DMS153 (cell line): ENCODE measurements around the gene PTK7.
"Not testable (repeated sequence)": the region's sequence is repeated elsewhere in the genome, so short reads cannot be mapped to it uniquely, and the experiment has no call there.

ENCODE experiments used
- DNase-seq: peaks from one replicate; lab custom pipeline; 2025; lab: John Stamatoyannopoulos, UW

The PTK7 gene

GRCh38 chr6:43086022-43086658, 10.0 kb downstream of the PTK7 start:
- DNase-seq: no peak

GRCh38 chr6:43088654-43089056, 12.5 kb downstream of the PTK7 start:
- DNase-seq: no peak

GRCh38 chr6:43089467-43089866, 13.4 kb downstream of the PTK7 start:
- no peak for DNase-seq

- no peak for DNase-seq
Measured at GRCh38 chr6:43089874-43090558, 13.9 kb downstream of the PTK7 start.

- peak; percentile 48 for DNase-seq
Measured at GRCh38 chr6:43090559-43090956, 14.4 kb downstream of the PTK7 start.

DNA sequence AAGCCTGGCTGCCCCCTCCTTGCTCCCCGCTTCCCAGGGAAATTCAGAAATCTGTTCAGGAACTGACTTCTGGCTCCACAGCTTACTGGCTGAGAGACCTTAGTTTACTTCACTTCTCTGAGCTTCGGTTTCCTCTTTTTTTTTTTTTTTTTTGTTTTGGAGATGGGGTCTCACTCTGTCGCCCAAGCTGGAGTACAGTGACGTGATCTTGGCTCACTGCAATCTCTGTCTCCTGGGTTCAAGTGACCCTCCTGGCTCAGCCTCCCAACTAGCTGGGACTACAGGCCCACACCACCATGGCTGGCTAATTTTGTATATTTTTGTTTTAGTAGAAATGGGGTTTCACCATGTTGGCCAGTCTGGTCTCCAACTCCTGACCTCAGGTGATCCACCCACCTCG, 14.9 kb downstream of the PTK7 start:
- no peak for DNase-seq

DNA sequence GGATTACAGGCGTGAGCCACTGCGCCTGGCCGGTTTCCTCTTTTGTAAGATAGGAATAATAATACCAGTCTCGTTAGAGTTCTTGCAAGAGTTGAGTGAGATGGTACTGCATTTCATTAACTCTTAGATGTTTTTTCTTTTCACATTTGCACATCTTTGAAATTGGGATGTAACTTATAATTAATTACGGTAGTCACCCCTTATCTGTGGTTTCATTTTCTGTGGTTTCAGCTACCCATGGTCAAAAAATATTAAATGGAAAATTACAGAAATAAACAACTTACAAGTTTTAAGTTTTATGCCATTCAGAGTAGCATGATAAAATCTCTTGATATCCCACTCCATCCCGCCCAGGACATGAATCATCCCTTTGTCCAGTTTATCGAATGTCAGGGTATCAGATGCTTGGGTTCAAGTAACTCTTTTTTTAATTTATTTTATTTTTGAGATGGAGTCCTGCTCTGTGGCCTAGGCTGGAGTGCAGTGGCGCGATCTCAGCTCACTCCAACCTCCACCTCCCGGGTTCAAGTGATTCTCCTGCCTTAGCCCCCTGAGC, 15.4 kb downstream of the PTK7 start:
- DNase-seq: no peak

GRCh38 chr6:43092635-43093034, 16.5 kb downstream of the PTK7 start:
- no peak for DNase-seq

DNA sequence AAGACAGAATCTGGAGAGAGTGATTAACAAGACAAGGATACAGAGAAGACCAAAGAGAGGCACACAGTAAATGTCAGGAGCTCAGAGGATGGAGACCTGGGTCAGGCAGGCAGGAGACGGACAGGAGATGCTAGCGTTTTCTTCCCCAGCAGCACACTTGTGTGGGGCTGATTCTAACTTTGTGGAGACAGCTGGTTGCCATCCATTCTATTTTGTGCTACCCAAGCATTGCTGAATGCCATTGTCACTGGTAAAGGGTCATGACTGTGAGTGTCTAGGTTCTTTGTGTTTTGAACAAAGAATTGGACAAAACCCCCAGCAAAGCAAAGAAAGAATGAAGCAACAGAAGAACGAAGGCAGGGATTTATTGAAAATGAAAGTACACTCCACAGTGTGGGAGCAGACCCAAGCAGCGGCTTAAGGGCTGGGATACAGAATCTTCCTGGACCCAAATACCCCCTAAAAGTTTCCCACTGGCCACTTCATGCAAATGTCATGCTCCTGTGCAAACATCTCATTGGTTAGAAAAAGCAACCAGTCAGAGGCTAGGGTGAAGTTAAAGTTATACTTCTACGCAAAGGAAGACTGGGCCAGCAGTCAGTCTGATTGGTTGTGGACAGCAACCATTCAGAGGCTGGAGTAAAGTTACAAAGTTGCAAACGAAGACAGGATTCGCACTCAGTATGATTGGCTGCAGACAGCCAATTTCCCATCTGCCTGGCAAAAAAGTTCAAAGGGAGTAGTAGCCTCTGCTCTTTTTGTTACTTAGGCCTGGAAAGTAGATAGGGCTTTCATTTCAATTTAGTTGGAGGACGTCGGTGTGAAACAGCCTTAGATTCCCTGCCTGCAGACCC, 17.5 kb downstream of the PTK7 start:
- DNase-seq: no peak

GRCh38 chr6:43095939-43096338, 19.8 kb downstream of the PTK7 start:
- no peak for DNase-seq

GRCh38 chr6:43096451-43097097, 20.5 kb downstream of the PTK7 start:
- DNase-seq: no peak

DNA sequence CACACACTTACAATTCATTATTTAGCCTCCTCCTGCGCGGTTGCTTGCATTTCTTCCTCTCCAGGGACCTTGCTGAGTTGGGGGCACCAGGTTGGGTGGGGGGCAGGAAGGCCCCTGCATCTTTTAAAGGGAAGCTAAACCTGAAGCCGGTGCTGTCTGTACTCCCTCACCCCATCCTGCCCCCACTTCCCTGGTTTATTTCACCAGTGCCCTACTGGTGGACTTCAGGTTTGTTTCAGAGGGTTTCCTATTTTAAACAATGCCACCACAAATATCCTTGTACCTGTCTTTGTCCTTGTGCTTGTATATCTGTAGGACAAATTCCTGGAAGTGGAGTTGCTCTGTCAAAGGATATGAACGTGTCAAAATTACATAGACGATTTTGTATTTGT, 21.0 kb downstream of the PTK7 start:
- no peak for DNase-seq

DNA sequence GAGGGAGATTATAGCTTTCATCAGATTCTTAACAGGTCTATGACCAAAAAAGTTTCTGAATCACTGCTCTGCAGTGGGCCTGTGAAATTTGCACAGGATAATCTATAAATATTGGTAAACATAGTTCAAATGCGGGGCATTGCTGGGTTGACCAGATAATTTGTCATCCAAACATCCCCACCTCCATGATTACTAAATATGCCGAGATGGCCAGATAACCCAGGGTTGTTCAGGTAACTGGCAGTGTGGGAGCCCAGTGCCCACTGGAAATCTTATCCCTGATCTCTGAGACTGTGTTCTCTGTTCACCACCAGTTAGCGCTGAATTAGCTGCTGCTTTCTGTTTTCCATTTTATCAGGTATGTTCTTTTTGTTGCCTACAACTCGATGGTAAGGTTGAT, 21.4 kb downstream of the PTK7 start:
- no peak for DNase-seq

DNA sequence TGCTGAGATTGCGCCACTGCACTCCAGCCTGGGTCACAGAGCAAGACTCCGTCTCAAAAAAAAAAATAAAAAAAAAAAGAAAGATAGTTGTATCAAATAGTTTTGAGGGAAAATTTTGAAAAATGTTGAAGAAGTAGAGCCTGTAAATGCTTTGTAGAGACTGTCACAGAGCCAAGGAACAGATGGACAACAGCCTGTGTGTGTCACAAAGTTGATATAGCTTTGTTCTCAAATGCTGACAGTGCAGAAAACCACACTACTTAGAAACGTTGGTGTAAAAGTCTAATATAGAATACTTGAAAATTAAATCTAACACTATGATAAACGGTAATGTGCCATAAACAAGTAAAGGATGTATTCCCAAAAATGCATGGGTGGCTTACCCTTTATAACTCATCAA, 25.4 kb downstream of the PTK7 start:
- no peak for DNase-seq

DNA sequence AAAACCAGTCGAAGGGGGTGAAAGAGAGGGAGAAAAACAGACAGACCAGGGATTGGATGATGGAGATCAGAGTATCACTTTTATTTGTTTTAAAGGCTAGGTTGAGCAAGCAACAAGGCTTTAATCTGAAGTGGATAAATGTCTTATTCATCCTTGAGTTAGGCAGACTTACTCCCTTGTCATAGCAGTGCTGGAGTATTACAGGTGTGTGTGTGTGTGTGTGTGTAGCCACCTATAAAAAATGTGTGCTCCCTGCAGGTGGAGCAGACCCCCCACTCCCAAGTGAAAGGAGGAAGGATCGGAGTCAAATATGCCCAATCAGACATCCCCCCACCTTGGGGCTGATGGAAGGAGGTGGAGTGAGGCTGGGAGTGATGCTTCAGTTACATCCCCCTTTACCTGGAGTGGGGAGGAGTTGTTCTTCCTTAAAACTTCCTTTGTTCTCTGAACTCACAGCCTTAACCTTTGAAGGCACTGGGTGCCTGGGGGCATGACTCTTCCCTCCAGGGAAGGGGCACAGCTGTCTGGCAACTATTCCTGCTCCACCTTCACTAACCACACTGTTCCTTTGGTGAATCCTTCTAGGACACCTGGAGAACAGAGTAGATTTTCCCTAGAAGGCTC, 27.3 kb downstream of the PTK7 start:
- DNase-seq: no peak

DNA sequence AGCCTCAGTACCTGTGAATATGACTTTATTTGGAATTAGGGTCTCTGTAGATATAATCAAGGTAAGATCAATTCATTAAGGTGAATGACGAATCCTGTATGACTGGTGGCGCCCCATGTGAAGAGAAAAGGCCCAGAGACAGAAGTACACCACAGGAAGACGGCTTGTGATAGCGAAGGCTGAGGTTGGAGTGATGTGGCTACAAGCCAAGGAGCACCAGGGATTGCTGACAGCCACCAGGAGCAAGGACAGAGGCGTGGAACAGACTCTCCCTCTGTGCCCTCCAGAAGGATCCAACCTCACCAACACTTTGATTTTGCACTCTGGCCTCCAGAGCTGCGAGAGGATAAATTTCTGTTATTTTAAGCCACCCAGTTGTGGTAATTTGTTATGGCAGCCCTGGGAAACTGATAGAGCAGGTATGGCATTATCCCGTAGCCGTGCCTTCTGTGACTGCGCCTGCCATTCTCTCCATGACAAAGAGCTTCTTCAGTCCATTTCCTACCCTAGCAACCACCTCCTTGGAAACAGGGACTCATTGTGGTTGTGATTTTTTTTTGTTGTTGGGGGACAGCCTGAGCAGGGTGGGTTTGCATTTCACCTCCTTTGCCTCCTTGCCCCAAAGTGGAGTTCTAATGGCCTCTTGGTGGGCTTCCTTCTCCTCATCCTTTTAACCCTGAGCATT, 29.6 kb downstream of the PTK7 start:
- DNase-seq: no peak

- no peak for DNase-seq
Measured at GRCh38 chr6:43107344-43108062, 31.4 kb downstream of the PTK7 start.

DNA sequence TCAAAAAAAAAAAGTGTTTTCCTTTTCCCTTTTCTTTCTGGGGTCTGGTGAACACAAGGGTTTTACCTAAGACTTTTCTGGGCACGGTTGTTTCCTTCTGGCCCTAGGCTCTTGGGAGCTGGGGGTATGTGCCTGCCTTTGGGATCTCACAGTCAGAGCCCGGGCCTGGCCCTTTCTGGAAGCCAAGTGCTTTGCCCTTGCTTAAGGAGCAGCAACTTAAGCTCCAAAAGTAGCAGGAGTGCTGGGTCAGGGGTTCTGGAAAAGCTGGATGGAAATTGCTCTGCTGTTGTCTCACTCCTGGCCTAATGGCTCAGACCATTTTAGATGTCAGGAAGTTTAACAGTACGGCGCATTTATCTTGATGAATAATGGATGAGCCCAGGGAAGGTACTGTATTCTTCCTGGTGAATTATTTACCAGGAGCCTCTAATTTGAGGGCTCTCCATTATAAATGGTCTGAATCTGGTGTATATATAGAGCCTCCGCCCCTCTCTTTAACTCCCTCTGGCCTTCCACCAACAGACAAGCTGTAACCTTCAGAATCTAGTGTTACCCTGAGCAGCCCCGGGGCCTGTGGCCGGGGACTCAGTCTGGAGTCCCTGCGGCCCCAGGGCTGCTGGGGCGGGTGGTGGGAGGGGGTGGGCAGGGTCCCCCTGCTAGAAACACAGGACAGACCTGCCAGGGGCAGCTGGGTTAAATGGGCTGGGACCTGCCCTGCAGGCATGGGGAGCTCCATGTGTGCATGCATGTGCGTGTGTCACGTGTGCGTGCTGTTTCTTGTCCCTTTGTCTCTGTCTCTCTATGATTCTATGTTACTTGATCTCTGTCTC, 37.5 kb downstream of the PTK7 start:
- DNase-seq: peak; percentile 59

- DNase-seq: no peak
Measured at GRCh38 chr6:43115365-43115764, 39.3 kb downstream of the PTK7 start.

DNA sequence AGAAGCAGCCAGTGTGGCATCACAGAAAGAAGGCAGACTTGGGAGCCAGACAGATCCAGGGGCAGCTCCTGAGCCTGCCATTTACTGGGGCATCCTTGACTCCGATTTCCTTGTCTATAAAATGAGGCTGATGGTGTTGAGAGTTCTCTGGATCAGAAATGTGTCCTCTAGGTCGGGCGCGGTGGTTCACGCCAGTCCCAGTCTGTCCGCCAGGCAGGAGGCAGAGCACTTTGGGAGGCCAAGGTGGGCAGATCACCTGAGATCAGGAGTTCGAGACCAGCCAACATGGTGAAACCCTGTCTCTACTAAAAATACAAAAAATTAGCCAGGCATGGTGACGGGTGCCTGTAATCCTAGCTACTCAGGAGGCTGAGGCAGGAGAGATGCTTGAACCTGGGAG, 41.4 kb downstream of the PTK7 start:
- DNase-seq: not testable (repeated sequence)
